Neural progenitor cell (in vitro differentiated cells): Measurements from ENCODE around the gene SDK1. TPM values are rescaled to one million over a fixed set of nuclear protein-coding genes. Genes with fewer than 3 reads are reported as not detected.

ENCODE experiments used
- DNase-seq: peaks from one replicate; pipeline ENCODE4 v3.0.0-alpha.2; 2016; ENCODE audit warnings: low spot score
- H2AFZ ChIP-seq: fragments of 200-600 bp; sonication (generic); replicated peaks from 2 replicates; pipeline ENCODE4 v1.6.1; 2016; ENCODE audit warnings: antibody characterized with exemption
- H3F3A ChIP-seq: fragments of 200-600 bp; sonication (generic); 2 replicates; pipeline ENCODE4 v1.6.1; 2016; ENCODE audit warnings: antibody characterized with exemption, low read depth
- H3K27ac ChIP-seq: fragments of 200-600 bp; sonication (generic); 2 replicates; pipeline ENCODE4 v1.5.1; 2016; ENCODE audit warnings: mild to moderate bottlenecking
- H3K27me3 ChIP-seq: fragments of 200-600 bp; sonication (generic); 2 replicates; pipeline ENCODE4 v1.6.1; 2016; ENCODE audit warnings: mild to moderate bottlenecking, moderate library complexity
- H3K36me3 ChIP-seq: fragments of 200-600 bp; sonication (generic); 2 replicates; pipeline ENCODE4 v1.5.1; 2016
- H3K4me1 ChIP-seq: fragments of 200-600 bp; sonication (generic); 2 replicates; pipeline ENCODE4 v1.6.1; 2016; ENCODE audit warnings: mixed run types
- H3K4me2 ChIP-seq: fragments of 200-600 bp; sonication (generic); 2 replicates; pipeline ENCODE4 v1.6.1; 2016
- H3K4me3 ChIP-seq: fragments of 200-600 bp; sonication (generic); 2 replicates; pipeline ENCODE4 v1.5.1; 2016
- H3K79me2 ChIP-seq: fragments of 200-600 bp; sonication (generic); 2 replicates; pipeline ENCODE4 v1.6.1; 2016; ENCODE audit warnings: low read depth
- H3K9ac ChIP-seq: fragments of 200-600 bp; sonication (generic); 2 replicates; pipeline ENCODE4 v1.6.1; 2016
- H3K9me3 ChIP-seq: fragments of 200-600 bp; sonication (generic); 2 replicates; pipeline ENCODE4 v1.5.1; 2016; ENCODE audit warnings: low read depth
- H4K20me1 ChIP-seq: fragments of 200-600 bp; sonication (generic); 2 replicates; pipeline ENCODE4 v1.6.1; 2016; ENCODE audit warnings: low read depth
- H3K27ac Mint-ChIP-seq: 3 replicates; pipeline ENCODE4 v1.8.0; 2021; ENCODE audit warnings: mixed read lengths
- H3K27me3 Mint-ChIP-seq: 2 replicates; pipeline ENCODE4 v1.8.0; 2022; ENCODE audit warnings: low read depth, mild to moderate bottlenecking, inconsistent platforms, moderate library complexity, mixed read lengths; ENCODE audit not compliant: insufficient read depth
- H3K36me3 Mint-ChIP-seq: 3 replicates; pipeline ENCODE4 v1.8.0; 2021; ENCODE audit warnings: mixed read lengths
- H3K4me1 Mint-ChIP-seq: 3 replicates; pipeline ENCODE4 v1.8.0; 2021; ENCODE audit warnings: mixed read lengths
- H3K4me3 Mint-ChIP-seq: 3 replicates; pipeline ENCODE4 v1.8.0; 2021; ENCODE audit warnings: mild to moderate bottlenecking, moderate library complexity, mixed read lengths
- H3K9me3 Mint-ChIP-seq: 3 replicates; pipeline ENCODE4 v1.8.0; 2020; ENCODE audit warnings: mixed read lengths
- EZH2 ChIP-seq: fragments of 200-600 bp; sonication (generic); IDR thresholded peaks from 2 replicates; pipeline ENCODE4 v1.6.1; 2017; ENCODE audit warnings: antibody characterized with exemption, mild to moderate bottlenecking, moderate library complexity
- EZH2phosphoT487 ChIP-seq: fragments of 200-600 bp; sonication (generic); IDR thresholded peaks from 2 replicates; pipeline ENCODE4 v1.6.1; 2017; ENCODE audit warnings: antibody characterized with exemption
- total RNA-seq: library from RNA; depleted of rRNA; stranded (reverse); fragments of >200 nt; gene quantifications from 2 replicates; pipeline ENCODE4 v1.2.3, GENCODE V29; 2015; ENCODE audit warnings: low replicate concordance
- TF ChIP-seq, protein P1 (sequence below): fragments of 200-600 bp; sonication (generic); IDR thresholded peaks from 2 replicates; pipeline ENCODE4 v1.5.1; 2017; ENCODE audit warnings: antibody characterized with exemption, mild to moderate bottlenecking

The SDK1 gene
- total RNA-seq, 1 donor from 2014 or later: 4.9 TPM

DNA sequence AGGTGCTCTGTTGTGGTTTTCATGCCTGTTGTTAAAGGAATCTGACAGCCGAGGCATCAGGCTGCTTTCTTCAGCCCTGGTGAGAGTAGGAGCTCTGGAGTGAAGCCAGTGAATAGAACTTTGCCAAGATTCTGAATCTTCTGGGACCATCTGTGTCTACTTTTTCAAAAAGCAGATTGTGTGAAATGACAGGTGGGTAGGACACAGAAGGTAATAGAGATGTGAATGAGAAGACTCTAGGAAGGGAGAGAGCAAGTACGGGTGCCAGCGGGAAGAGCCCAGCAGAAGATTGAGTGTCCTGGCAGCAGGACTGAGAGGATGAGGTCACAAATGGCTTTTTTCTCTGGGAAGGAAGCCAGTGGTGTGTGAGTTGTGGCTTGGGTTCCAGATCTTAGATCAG is 429.2 kb downstream of the SDK1 start:
- Histone ChIP-seq H3K27ac (no peak overlapping the region), H3K9me3 (no peaks in the 10 kb centered on the region), H3K4me3 (no peak overlapping the region), H3K27me3 (no peaks in the 10 kb centered on the region), H4K20me1 (no peaks in the 10 kb centered on the region), H3K36me3 (no peaks in the 10 kb centered on the region), H2AFZ (no peak overlapping the region), H3K4me2 (no peak overlapping the region), H3K79me2 (no peaks in the 10 kb centered on the region), H3K9ac (no peak overlapping the region), H3K4me1 (peaks cover 4% of the 10 kb centered on the region), H3F3A (no peaks in the 10 kb centered on the region)
- Mint-ChIP-seq H3K4me1 (no peaks in the 10 kb centered on the region), H3K27me3 (peaks cover 2% of the 10 kb centered on the region), H3K4me3 (no peak overlapping the region), H3K27ac (no peak overlapping the region), H3K9me3 (peaks cover 4% of the 10 kb centered on the region), H3K36me3 (peaks cover 5% of the 10 kb centered on the region)
- DNase-seq: no peak
- TF ChIP-seq EZH2 (no peak), EZH2phosphoT487 (no peak)
- TF ChIP-seq, protein P1, sequence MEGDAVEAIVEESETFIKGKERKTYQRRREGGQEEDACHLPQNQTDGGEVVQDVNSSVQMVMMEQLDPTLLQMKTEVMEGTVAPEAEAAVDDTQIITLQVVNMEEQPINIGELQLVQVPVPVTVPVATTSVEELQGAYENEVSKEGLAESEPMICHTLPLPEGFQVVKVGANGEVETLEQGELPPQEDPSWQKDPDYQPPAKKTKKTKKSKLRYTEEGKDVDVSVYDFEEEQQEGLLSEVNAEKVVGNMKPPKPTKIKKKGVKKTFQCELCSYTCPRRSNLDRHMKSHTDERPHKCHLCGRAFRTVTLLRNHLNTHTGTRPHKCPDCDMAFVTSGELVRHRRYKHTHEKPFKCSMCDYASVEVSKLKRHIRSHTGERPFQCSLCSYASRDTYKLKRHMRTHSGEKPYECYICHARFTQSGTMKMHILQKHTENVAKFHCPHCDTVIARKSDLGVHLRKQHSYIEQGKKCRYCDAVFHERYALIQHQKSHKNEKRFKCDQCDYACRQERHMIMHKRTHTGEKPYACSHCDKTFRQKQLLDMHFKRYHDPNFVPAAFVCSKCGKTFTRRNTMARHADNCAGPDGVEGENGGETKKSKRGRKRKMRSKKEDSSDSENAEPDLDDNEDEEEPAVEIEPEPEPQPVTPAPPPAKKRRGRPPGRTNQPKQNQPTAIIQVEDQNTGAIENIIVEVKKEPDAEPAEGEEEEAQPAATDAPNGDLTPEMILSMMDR: no peak

DNA sequence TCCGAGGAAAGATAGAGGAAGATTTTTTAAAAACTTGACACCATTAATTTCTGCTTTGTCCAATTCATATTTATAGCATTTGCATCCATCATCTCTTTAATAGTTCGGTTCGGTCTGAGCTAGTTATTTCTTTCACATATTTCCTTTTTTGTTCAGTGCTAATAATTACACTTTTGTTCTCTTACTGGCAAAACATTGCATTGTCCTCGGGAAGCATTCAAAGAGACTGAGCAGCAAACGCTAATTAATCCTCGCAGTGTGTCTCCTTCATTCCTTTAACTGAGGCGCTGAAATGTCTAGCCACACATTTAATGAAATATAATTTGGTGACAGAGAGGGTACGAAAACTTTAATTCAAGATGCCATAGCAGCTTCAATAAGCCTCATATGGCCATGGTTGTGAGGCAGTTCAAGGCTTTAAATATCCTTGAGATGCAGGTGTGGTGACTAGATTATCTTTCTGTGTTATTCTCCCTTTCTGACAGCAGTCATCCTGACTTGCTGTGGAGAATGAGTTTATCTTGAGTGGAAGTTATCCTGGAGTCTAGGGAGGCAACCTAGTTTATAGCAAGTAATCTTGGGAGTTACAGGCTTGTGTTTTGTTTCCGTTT is 431.4 kb downstream of the SDK1 start:
- H2AFZ ChIP-seq: no peak overlapping the region
- Mint-ChIP-seq H3K9me3 (peaks cover 4% of the 10 kb centered on the region), H3K36me3 (peaks cover 5% of the 10 kb centered on the region), H3K27ac (no peak overlapping the region), H3K4me1 (no peaks in the 10 kb centered on the region), H3K4me3 (no peak overlapping the region), H3K27me3 (peaks cover 2% of the 10 kb centered on the region)
- no peak for TF ChIP-seq EZH2phosphoT487
- TF ChIP-seq, protein P1: no peak
- TF ChIP-seq EZH2: no peak
- H3K36me3 ChIP-seq: no peaks in the 10 kb centered on the region
- no peak overlapping the region for H3K9ac ChIP-seq
- H3K79me2 ChIP-seq: no peaks in the 10 kb centered on the region
- no peaks in the 10 kb centered on the region for H4K20me1 ChIP-seq
- no peaks in the 10 kb centered on the region for H3K27me3 ChIP-seq
- H3K4me1 ChIP-seq: peaks cover 4% of the 10 kb centered on the region
- no peak overlapping the region for H3K4me2 ChIP-seq
- no peaks in the 10 kb centered on the region for H3K9me3 ChIP-seq
- no peak for DNase-seq
- H3K27ac ChIP-seq: no peak overlapping the region
- H3K4me3 ChIP-seq: no peak overlapping the region
- H3F3A ChIP-seq: no peaks in the 10 kb centered on the region

DNA sequence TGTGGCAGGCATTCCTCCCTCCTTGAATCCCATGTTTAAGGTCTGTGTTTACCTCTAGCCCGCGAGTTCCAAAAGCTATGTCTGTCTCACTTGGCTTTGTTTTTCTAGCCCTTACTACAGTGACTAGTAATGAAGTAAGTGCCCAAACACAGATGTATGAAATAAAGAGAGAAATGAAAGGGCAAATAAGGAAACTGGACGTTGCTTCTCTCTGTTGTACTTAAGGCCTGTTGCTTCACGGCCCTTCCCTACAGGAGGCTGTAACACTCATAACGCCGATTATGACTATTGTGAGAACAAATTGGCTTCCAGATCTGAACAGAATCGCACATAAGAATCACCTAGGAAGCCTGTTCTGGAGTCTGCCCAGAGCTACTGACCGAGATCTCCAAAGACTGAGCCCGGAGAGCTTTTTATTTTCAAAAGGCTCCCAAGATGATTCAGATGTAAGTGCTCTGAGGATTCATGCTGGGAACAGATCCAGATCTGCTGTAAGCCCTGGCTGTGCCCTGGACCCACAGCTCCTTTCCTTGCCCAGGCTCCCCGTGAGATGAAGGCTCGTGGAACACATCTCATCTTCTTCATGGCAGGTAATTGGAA is 432.6 kb downstream of the SDK1 start:
- Histone ChIP-seq H3K4me1 (peaks cover 4% of the 10 kb centered on the region), H3K79me2 (no peaks in the 10 kb centered on the region), H2AFZ (no peak overlapping the region), H3K4me3 (no peak overlapping the region), H3K27me3 (no peaks in the 10 kb centered on the region), H3K4me2 (no peak overlapping the region), H3K36me3 (no peaks in the 10 kb centered on the region), H3K27ac (no peak overlapping the region), H3F3A (no peaks in the 10 kb centered on the region), H3K9ac (no peak overlapping the region), H3K9me3 (peaks cover 5% of the 10 kb centered on the region), H4K20me1 (no peaks in the 10 kb centered on the region)
- H3K4me3 Mint-ChIP-seq: no peak overlapping the region
- no peak for DNase-seq
- TF ChIP-seq, protein P1: no peak
- no peak for TF ChIP-seq EZH2phosphoT487
- TF ChIP-seq EZH2: no peak
- H3K36me3 Mint-ChIP-seq: peaks cover 7% of the 10 kb centered on the region
- H3K4me1 Mint-ChIP-seq: no peaks in the 10 kb centered on the region
- H3K27ac Mint-ChIP-seq: no peak overlapping the region
- peaks cover 10% of the 10 kb centered on the region for H3K9me3 Mint-ChIP-seq
- H3K27me3 Mint-ChIP-seq: peaks cover 2% of the 10 kb centered on the region
